ENCODE data around the gene RAG1.

RAG1 gene

DNA sequence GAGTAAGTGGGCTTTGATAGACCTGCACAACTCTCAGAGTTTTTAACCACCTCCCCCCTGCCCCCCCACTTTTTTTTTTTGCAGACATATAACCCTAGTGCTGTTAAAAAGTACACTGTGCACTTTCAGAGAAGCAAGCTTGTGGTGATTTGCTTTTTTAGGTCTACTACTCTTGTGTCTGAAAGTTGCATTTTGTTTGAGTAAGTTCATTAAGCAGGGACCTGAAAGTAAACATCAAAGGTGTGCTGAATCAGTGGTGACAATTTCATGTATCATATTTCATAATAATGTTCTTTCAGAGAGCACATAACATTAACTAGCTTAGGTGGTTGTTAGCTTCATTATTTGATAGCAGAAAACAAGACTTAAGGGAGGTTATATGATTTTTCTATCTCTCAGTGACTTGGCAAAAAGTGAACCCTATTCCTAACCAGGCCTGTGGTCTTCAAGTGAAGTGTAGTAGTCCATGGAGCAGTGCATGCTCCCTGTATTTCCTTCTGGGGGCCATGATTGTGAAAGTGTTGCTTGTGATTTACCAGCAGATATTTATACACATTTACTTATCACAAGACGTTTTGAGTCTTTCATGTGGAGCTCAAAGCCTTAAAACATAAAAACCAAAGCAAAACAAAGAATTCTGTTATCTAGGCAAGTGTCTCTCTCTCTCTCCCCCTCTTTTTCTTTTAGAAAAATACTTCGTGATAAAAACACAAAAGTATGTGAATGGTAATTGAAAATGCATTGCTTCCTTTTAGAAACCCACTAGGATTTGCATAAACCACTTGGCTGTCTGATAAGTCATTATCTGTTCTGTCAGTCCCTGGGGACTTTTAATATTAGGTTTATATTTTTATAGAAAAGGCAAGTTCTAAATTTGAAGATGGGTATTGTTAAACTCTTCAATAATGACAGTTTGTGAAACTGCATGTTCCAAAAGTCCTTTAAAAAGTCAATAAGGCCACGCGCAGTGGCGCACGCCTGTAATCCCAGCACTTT lies 37.7 kb downstream of the RAG1 start:
- peaks cover 9% of the 10 kb centered on the region for H3K27me3 Mint-ChIP-seq
- H3K4me3 Mint-ChIP-seq = no peak overlapping the region
- H3K36me3 Mint-ChIP-seq = no peaks in the 10 kb centered on the region
- no peaks in the 10 kb centered on the region for H3K4me1 Mint-ChIP-seq (ENCODE audit: low read depth)
- no peaks in the 10 kb centered on the region for H3K9me3 Mint-ChIP-seq (ENCODE audit: low read depth)
- H3K27ac Mint-ChIP-seq = no peak overlapping the region

DNA sequence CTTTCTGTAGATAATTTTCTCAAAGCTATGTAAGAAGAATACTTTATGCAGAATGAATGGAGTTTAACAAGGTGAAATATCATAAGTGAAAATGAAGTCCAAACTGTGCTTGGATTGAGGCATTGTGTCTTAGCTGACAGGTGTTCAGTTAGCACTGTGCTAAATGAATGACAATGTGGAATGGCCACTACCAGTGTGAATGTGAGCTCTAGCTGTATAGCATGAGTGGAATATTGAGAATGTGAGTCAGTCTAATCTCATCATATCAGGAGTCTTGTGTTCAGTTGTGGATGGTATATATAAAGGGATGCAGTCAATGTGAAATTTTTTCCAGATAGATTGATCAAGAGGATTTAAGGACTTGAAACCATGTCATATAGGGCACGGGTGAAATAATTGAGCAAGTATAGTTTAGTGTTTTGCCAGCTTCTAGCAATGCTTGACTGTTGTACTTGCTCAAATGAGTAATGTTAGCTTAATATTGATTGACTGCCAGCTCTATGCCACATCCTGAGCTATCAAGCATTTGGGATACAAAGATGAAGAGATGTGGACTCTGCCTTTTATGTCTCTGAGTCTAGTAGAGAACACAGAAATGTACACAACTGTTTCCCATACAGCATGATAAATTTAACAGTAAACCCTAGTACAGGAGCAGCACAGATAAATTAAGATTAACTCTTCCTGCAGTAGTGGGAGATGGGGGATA lies 40.8 kb downstream of the RAG1 start:
- peaks cover 3% of the 10 kb centered on the region for H3K27me3 Mint-ChIP-seq
- H3K27ac Mint-ChIP-seq = no peak overlapping the region
- H3K4me1 Mint-ChIP-seq (ENCODE audit: low read depth) = no peaks in the 10 kb centered on the region
- no peaks in the 10 kb centered on the region for H3K36me3 Mint-ChIP-seq
- no peak overlapping the region for H3K4me3 Mint-ChIP-seq
- no peaks in the 10 kb centered on the region for H3K9me3 Mint-ChIP-seq (ENCODE audit: low read depth)

GRCh38 chr11:36609383-36609782 lies 41.6 kb downstream of the RAG1 start:
- no peaks in the 10 kb centered on the region for H3K4me1 Mint-ChIP-seq (ENCODE audit: low read depth)
- no peak overlapping the region for H3K4me3 Mint-ChIP-seq
- H3K27me3 Mint-ChIP-seq = peaks cover 3% of the 10 kb centered on the region
- no peaks in the 10 kb centered on the region for H3K9me3 Mint-ChIP-seq (ENCODE audit: low read depth)
- H3K36me3 Mint-ChIP-seq = no peaks in the 10 kb centered on the region
- H3K27ac Mint-ChIP-seq = no peak overlapping the region

GRCh38 chr11:36615826-36616225 lies 48.0 kb downstream of the RAG1 start:
- Mint-ChIP-seq H3K27ac (no peak overlapping the region), H3K4me3 (no peak overlapping the region), H3K27me3 (peaks cover 12% of the 10 kb centered on the region), H3K36me3 (no peaks in the 10 kb centered on the region), H3K9me3 (ENCODE audit: low read depth) (no peaks in the 10 kb centered on the region), H3K4me1 (ENCODE audit: low read depth) (no peaks in the 10 kb centered on the region)

- H3K27me3 Mint-ChIP-seq = peaks cover 10% of the 10 kb centered on the region
- no peaks in the 10 kb centered on the region for H3K4me1 Mint-ChIP-seq (ENCODE audit: low read depth)
- H3K27ac Mint-ChIP-seq = no peak overlapping the region
- H3K9me3 Mint-ChIP-seq (ENCODE audit: low read depth) = no peaks in the 10 kb centered on the region
- no peak overlapping the region for H3K4me3 Mint-ChIP-seq
- no peaks in the 10 kb centered on the region for H3K36me3 Mint-ChIP-seq
Measured at GRCh38 chr11:36617543-36618362, 49.9 kb downstream of the RAG1 start.

- no peaks in the 10 kb centered on the region for H3K36me3 Mint-ChIP-seq
- no peak overlapping the region for H3K4me3 Mint-ChIP-seq
- peaks cover 10% of the 10 kb centered on the region for H3K27me3 Mint-ChIP-seq
- no peaks in the 10 kb centered on the region for H3K9me3 Mint-ChIP-seq (ENCODE audit: low read depth)
- no peaks in the 10 kb centered on the region for H3K4me1 Mint-ChIP-seq (ENCODE audit: low read depth)
- H3K27ac Mint-ChIP-seq = no peak overlapping the region
Measured at GRCh38 chr11:36618363-36619047, 50.7 kb downstream of the RAG1 start.

DNA sequence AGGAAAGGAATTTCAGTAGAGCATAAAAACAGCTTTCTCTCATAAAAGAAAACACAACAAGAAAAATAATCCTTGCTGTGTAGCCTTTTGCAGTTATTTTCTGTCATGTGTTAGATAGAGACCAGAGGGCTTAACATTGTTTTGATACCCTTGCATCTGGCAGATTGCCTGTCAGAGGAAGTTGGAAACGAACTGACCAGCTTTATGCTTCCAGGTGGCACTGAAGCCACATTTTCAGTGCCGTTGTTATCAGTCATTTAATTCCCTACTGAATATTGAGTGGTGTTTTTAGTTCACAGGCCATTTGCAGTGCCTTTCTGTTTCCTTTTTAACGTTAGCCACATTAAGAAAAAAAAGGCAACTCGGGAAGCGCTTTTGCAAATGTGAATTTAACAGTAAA lies 51.7 kb downstream of the RAG1 start:
- no peaks in the 10 kb centered on the region for H3K36me3 Mint-ChIP-seq
- no peaks in the 10 kb centered on the region for H3K4me1 Mint-ChIP-seq (ENCODE audit: low read depth)
- H3K4me3 Mint-ChIP-seq = no peak overlapping the region
- H3K27me3 Mint-ChIP-seq = peaks cover 13% of the 10 kb centered on the region
- no peaks in the 10 kb centered on the region for H3K9me3 Mint-ChIP-seq (ENCODE audit: low read depth)
- H3K27ac Mint-ChIP-seq = no peak overlapping the region

DNA sequence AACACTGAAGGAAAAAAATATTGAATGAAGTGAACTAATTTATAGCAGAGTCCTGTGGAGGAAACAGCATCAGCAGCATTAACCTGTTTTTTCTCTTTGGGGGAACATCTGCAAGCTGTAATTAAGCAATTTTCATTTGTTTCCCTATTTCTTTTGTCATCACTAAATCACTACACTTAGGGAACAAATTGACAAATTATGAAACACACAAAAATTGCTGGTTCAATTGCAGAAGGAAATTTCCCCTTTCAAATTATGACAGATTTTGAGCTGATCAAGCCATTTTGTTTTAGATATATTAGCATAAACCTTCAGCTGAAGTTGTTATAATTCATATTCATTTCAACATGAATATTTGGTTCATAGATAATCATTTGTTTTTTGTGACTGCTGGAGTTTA lies 52.4 kb downstream of the RAG1 start:
- Mint-ChIP-seq H3K27me3 (peaks cover 15% of the 10 kb centered on the region), H3K4me1 (ENCODE audit: low read depth) (no peaks in the 10 kb centered on the region), H3K4me3 (no peak overlapping the region), H3K27ac (no peak overlapping the region), H3K9me3 (ENCODE audit: low read depth) (no peaks in the 10 kb centered on the region), H3K36me3 (no peaks in the 10 kb centered on the region)

GRCh38 chr11:36622431-36623136 lies 54.8 kb downstream of the RAG1 start:
- Mint-ChIP-seq H3K27ac (no peak overlapping the region), H3K4me3 (no peak overlapping the region), H3K4me1 (ENCODE audit: low read depth) (no peaks in the 10 kb centered on the region), H3K36me3 (no peaks in the 10 kb centered on the region), H3K9me3 (ENCODE audit: low read depth) (no peaks in the 10 kb centered on the region), H3K27me3 (peaks cover 17% of the 10 kb centered on the region)

DNA sequence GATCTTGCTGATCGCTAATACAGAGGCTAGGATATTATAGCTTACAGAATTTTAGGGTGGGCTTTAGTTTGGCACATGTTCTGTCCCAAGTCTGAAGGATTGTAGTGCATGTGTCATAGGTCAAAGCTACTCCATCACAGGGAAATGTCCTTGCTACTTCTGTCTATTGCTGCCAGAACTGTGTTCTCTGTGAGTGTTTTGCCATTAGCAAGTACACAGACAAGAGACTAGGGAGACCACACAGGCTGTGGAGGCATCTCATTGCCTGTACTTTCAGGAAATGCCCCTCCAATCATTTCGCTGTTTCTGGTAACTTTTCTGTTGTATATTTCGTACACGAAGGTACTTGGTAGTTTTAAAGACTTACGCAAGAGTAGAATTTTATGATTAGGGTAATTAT lies 55.7 kb downstream of the RAG1 start:
- H3K27ac Mint-ChIP-seq = no peak overlapping the region
- no peaks in the 10 kb centered on the region for H3K9me3 Mint-ChIP-seq (ENCODE audit: low read depth)
- no peaks in the 10 kb centered on the region for H3K36me3 Mint-ChIP-seq
- peaks cover 14% of the 10 kb centered on the region for H3K27me3 Mint-ChIP-seq
- no peaks in the 10 kb centered on the region for H3K4me1 Mint-ChIP-seq (ENCODE audit: low read depth)
- no peak overlapping the region for H3K4me3 Mint-ChIP-seq

DNA sequence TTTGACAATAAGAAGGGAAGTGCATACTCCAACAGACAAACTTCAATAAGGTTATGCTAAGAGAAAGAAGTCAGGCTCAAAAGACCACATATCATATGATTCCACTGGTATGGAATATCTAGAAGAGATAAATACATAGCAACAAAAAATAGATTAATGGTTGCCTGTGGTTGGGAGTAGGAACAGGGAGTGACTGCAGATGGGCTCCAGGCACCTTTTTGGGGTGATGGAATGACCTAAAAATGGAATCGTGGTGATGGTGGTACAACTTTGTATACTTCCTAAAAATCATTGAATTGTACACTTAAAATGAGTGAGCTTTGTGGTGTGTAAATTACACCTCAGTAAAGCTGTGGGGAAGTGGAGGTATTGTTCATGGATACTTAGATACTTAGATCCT lies 59.2 kb downstream of the RAG1 start:
- Mint-ChIP-seq H3K36me3 (no peaks in the 10 kb centered on the region), H3K27me3 (peaks cover 14% of the 10 kb centered on the region), H3K4me3 (no peak overlapping the region), H3K9me3 (ENCODE audit: low read depth) (no peaks in the 10 kb centered on the region), H3K4me1 (ENCODE audit: low read depth) (no peaks in the 10 kb centered on the region), H3K27ac (no peak overlapping the region)

GRCh38 chr11:36627471-36627870 lies 59.7 kb downstream of the RAG1 start:
- Mint-ChIP-seq H3K9me3 (ENCODE audit: low read depth) (no peaks in the 10 kb centered on the region), H3K27ac (no peak overlapping the region), H3K4me1 (ENCODE audit: low read depth) (no peaks in the 10 kb centered on the region), H3K27me3 (peaks cover 14% of the 10 kb centered on the region), H3K36me3 (no peaks in the 10 kb centered on the region), H3K4me3 (no peak overlapping the region)

DNA sequence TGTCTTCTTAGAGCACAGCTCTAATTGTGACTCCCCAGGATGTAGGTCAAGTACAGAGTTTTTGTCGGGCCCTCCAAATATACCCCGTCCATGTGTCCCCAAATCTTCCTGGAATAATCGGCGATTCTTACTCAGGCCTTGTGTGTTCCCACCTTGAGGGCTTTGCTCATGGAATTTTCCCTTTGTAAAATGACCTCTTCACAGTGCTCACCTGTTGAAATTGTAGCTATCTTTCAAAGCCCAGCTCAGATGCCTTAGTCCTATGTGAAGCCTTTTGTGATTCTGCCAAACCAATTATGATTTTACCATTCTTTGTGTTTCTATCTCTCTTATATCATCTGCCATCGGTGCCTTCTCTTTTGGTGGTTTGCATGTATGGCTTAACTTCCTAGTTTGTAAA lies 60.3 kb downstream of the RAG1 start:
- no peaks in the 10 kb centered on the region for H3K4me1 Mint-ChIP-seq (ENCODE audit: low read depth)
- no peak overlapping the region for H3K27ac Mint-ChIP-seq
- peaks cover 14% of the 10 kb centered on the region for H3K27me3 Mint-ChIP-seq
- no peaks in the 10 kb centered on the region for H3K36me3 Mint-ChIP-seq
- no peak overlapping the region for H3K4me3 Mint-ChIP-seq
- H3K9me3 Mint-ChIP-seq (ENCODE audit: low read depth) = no peaks in the 10 kb centered on the region

GRCh38 chr11:36628765-36629244 lies 61.0 kb downstream of the RAG1 start:
- Mint-ChIP-seq H3K36me3 (no peaks in the 10 kb centered on the region), H3K4me3 (no peak overlapping the region), H3K4me1 (ENCODE audit: low read depth) (no peaks in the 10 kb centered on the region), H3K27me3 (peaks cover 14% of the 10 kb centered on the region), H3K27ac (no peak overlapping the region), H3K9me3 (ENCODE audit: low read depth) (no peaks in the 10 kb centered on the region)

Measured in activated naive CD8-positive, alpha-beta T cell (primary cell).